ENCODE results near the gene EGFR. TPM values are rescaled to one million over a fixed set of nuclear protein-coding genes. Genes with fewer than 3 reads are reported as not detected.

EGFR gene
- total RNA-seq, 1 experiment from 2014 or later: not detected

DNA sequence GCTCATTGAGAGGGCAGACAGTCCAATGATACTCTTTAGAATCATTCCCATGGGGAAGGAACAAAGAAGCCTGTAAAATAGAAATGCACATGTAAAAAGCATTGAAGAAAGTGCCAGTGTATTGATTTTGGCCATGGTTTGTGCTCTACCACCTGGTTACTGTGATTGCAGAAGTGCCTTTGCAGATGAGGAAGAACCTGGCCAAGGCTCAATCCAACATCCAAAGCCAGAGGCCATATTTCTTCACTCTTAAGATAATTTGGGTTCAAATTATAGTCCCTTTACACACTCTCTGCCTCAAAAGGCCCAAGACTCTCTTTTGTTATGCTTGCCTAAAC lies 122.1 kb downstream of the EGFR start:
- Histone ChIP-seq H3K9me2 (replicated peaks; ENCODE audit: insufficient read depth, low read length) (no peaks in the 10 kb centered on the region), H3K27me3 (ENCODE audit: low read length) (no peaks in the 10 kb centered on the region), H3K4me3 (ENCODE audit: low read length) (no peak overlapping the region), H2AFZ (ENCODE audit: low read length) (no peak overlapping the region), H3K9me3 (ENCODE audit: low read length) (no peaks in the 10 kb centered on the region), H3K4me1 (ENCODE audit: low read length) (no peaks in the 10 kb centered on the region), H3K4me2 (ENCODE audit: low read depth, low read length, poor library complexity, severe bottlenecking) (no peak overlapping the region), H3K27ac (ENCODE audit: low read length) (no peak overlapping the region), H3K36me3 (ENCODE audit: insufficient read depth, low read length) (no peaks in the 10 kb centered on the region), H4K20me1 (ENCODE audit: insufficient read depth, low read depth, low read length) (no peaks in the 10 kb centered on the region), H3K79me2 (ENCODE audit: low read length) (no peaks in the 10 kb centered on the region), H3K9ac (ENCODE audit: low read length) (no peak overlapping the region)
- no peak for DNase-seq

DNA sequence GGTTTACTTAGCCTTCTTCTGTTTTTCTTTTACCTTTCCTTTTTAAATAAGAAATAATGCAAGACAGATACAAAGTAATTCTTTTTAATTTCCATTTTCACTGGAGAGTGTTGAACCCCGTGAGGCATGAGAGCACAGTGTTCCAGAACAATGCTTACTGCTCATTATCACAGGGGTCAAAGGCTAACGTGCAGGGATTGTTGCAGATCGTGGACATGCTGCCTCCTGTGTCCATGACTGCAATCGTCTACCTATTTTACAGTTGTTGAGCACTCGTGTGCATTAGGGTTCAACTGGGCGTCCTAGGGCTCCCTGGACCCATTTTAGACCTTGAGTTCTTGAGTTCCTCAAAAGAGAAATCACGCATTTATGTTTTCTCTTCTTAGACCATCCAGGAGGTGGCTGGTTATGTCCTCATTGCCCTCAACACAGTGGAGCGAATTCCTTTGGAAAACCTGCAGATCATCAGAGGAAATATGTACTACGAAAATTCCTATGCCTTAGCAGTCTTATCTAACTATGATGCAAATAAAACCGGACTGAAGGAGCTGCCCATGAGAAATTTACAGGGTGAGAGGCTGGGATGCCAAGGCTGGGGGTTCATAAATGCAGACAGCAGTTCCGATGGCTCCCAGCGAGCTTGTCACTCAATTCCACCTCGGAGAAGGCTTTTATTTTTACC lies 124.2 kb downstream of the EGFR start:
- Histone ChIP-seq H2AFZ (ENCODE audit: low read length) (no peak overlapping the region), H3K4me1 (ENCODE audit: low read length) (no peaks in the 10 kb centered on the region), H3K9me3 (ENCODE audit: low read length) (no peaks in the 10 kb centered on the region), H4K20me1 (ENCODE audit: insufficient read depth, low read depth, low read length) (no peaks in the 10 kb centered on the region), H3K9ac (ENCODE audit: low read length) (no peak overlapping the region), H3K9me2 (replicated peaks; ENCODE audit: insufficient read depth, low read length) (no peaks in the 10 kb centered on the region), H3K4me2 (ENCODE audit: low read depth, low read length, poor library complexity, severe bottlenecking) (no peak overlapping the region), H3K36me3 (ENCODE audit: insufficient read depth, low read length) (no peaks in the 10 kb centered on the region), H3K4me3 (ENCODE audit: low read length) (no peak overlapping the region), H3K27me3 (ENCODE audit: low read length) (no peaks in the 10 kb centered on the region), H3K79me2 (ENCODE audit: low read length) (no peaks in the 10 kb centered on the region), H3K27ac (ENCODE audit: low read length) (no peak overlapping the region)
- no peak for DNase-seq

DNA sequence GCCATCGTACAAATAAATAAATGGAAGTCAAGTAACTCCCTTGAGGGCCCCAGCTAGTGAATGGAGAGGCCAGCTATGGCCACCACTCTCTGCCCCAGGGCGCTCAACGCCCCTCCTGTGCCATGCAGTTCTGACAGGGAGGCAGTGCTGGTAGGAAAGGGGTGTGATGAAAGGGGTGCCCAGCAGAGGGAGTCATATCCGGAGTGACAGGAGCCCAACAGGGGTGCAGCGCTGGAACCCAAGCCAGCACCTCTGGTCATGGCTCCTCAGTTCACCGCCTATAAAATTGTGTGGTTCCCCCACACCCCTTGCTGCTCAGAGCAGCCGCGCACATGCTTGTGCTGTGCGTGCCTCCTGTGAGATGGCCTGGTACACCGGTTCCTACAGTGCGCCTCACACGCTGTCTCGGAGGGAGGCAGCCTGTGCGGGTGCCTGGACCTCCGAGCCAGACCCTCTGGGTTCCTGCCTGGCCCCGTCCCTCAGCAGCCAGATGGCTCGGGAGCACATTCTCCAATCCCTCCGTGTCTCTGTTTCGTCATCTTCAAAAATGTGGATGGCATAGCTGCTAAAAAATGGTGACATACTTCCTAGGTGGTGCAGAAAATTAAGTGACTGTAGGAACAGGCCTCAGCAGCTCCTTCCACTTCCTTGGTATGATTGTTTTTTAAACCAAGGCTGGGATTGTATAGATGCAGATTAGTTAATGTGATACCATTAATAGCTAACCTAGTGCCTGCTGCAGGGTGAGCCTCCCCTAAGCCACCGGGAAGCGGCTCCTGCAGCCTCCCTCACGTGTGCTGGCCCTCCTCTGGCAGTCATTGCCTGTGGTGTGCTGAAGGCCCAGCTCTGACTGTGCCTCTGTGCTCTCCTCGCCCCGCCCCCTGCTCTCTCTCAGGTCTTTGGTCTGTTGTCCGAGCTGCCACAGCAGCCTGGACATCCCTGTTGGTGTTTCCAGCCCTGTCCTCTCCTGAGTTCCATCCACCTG lies 125.8 kb downstream of the EGFR start:
- Histone ChIP-seq H3K4me3 (ENCODE audit: low read length) (no peak overlapping the region), H3K79me2 (ENCODE audit: low read length) (no peaks in the 10 kb centered on the region), H3K9me3 (ENCODE audit: low read length) (no peaks in the 10 kb centered on the region), H3K36me3 (ENCODE audit: insufficient read depth, low read length) (no peaks in the 10 kb centered on the region), H3K27ac (ENCODE audit: low read length) (no peak overlapping the region), H4K20me1 (ENCODE audit: insufficient read depth, low read depth, low read length) (no peaks in the 10 kb centered on the region), H2AFZ (ENCODE audit: low read length) (no peak overlapping the region), H3K27me3 (ENCODE audit: low read length) (no peaks in the 10 kb centered on the region), H3K9me2 (replicated peaks; ENCODE audit: insufficient read depth, low read length) (no peaks in the 10 kb centered on the region), H3K4me2 (ENCODE audit: low read depth, low read length, poor library complexity, severe bottlenecking) (no peak overlapping the region), H3K4me1 (ENCODE audit: low read length) (no peaks in the 10 kb centered on the region), H3K9ac (ENCODE audit: low read length) (no peak overlapping the region)
- DNase-seq: peak; percentile 73

DNA sequence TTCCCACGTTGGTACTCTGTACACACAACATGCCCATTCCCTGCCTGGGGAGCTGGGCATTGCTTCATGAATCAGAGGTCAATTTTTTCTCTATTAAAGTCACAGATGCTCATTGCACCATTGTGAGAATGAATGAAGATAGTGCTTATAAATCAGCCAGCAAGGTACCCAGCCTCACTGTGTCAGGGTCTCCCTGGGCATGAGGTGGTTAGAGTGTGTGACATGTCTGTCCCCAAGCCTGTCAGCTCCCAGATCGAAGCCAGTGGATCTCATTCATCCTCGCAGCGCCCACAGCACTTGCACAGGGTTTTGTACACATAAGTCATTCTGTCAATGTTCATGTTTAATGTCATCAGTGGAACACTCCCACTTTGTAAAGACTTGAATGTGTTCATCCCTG lies 126.8 kb downstream of the EGFR start:
- DNase-seq: no peak
- H3K9ac ChIP-seq (ENCODE audit: low read length): no peak overlapping the region
- H3K9me2 ChIP-seq (replicated peaks; ENCODE audit: insufficient read depth, low read length): no peaks in the 10 kb centered on the region
- H3K27me3 ChIP-seq (ENCODE audit: low read length): no peaks in the 10 kb centered on the region
- no peaks in the 10 kb centered on the region for H3K36me3 ChIP-seq (ENCODE audit: insufficient read depth, low read length)
- H4K20me1 ChIP-seq (ENCODE audit: insufficient read depth, low read depth, low read length): no peaks in the 10 kb centered on the region
- H3K4me2 ChIP-seq (ENCODE audit: low read depth, low read length, poor library complexity, severe bottlenecking): no peak overlapping the region
- no peak overlapping the region for H2AFZ ChIP-seq (ENCODE audit: low read length)
- no peaks in the 10 kb centered on the region for H3K9me3 ChIP-seq (ENCODE audit: low read length)
- H3K4me1 ChIP-seq (ENCODE audit: low read length): no peaks in the 10 kb centered on the region
- no peak overlapping the region for H3K27ac ChIP-seq (ENCODE audit: low read length)
- H3K79me2 ChIP-seq (ENCODE audit: low read length): no peaks in the 10 kb centered on the region
- no peak overlapping the region for H3K4me3 ChIP-seq (ENCODE audit: low read length)

DNA sequence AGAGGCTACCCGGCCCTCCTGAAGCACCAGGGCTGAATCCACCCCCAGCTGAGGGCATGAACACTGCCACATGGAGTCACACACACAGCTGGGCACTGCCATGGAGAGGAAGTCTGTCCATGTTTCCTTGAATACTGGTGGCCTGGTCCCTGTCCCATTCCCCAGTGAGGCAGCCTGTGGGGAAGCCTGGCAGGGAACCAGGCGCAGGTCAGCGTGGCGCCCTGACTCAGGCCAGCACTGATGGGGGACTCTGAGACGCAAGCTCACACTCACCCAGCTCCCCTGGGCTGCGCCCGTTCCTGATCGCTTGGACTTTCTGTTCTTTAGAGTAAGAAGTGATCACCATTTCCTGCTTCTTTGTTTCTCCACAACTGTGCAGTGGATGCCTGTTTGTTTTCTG lies 128.3 kb downstream of the EGFR start:
- Histone ChIP-seq H3K9ac (ENCODE audit: low read length) (no peak overlapping the region), H3K27ac (ENCODE audit: low read length) (no peak overlapping the region), H2AFZ (ENCODE audit: low read length) (no peak overlapping the region), H3K79me2 (ENCODE audit: low read length) (no peaks in the 10 kb centered on the region), H3K27me3 (ENCODE audit: low read length) (no peaks in the 10 kb centered on the region), H3K9me2 (replicated peaks; ENCODE audit: insufficient read depth, low read length) (no peaks in the 10 kb centered on the region), H3K9me3 (ENCODE audit: low read length) (no peaks in the 10 kb centered on the region), H4K20me1 (ENCODE audit: insufficient read depth, low read depth, low read length) (no peaks in the 10 kb centered on the region), H3K4me2 (ENCODE audit: low read depth, low read length, poor library complexity, severe bottlenecking) (no peak overlapping the region), H3K4me3 (ENCODE audit: low read length) (no peak overlapping the region), H3K4me1 (ENCODE audit: low read length) (peaks cover 4% of the 10 kb centered on the region), H3K36me3 (ENCODE audit: insufficient read depth, low read length) (no peaks in the 10 kb centered on the region)
- DNase-seq: no peak

DNA sequence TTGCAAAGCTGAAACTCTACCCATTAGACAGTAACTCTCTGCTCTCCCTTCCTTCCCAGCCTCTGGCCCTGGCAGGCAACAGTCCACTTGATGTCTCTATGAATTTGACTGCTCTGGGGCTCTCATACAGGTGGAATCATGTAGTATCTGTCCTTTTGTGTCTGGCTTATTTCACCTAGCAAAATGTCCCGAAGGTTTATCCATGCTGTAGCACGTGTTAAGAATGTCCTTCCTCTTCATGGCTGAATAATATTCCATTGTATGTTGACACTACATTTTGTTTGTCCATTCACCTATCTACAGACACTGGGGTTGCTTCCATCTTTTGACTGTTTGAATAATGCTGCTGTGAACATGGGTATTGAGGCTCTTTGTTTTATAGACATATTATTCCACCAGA lies 128.9 kb downstream of the EGFR start:
- no peaks in the 10 kb centered on the region for H4K20me1 ChIP-seq (ENCODE audit: insufficient read depth, low read depth, low read length)
- H3K27me3 ChIP-seq (ENCODE audit: low read length): no peaks in the 10 kb centered on the region
- no peaks in the 10 kb centered on the region for H3K9me2 ChIP-seq (replicated peaks; ENCODE audit: insufficient read depth, low read length)
- no peak overlapping the region for H3K4me3 ChIP-seq (ENCODE audit: low read length)
- no peak overlapping the region for H3K9ac ChIP-seq (ENCODE audit: low read length)
- H3K4me1 ChIP-seq (ENCODE audit: low read length): peaks cover 10% of the 10 kb centered on the region
- no peak for DNase-seq
- no peaks in the 10 kb centered on the region for H3K36me3 ChIP-seq (ENCODE audit: insufficient read depth, low read length)
- no peak overlapping the region for H3K27ac ChIP-seq (ENCODE audit: low read length)
- no peak overlapping the region for H3K4me2 ChIP-seq (ENCODE audit: low read depth, low read length, poor library complexity, severe bottlenecking)
- H2AFZ ChIP-seq (ENCODE audit: low read length): no peak overlapping the region
- H3K9me3 ChIP-seq (ENCODE audit: low read length): no peaks in the 10 kb centered on the region
- no peaks in the 10 kb centered on the region for H3K79me2 ChIP-seq (ENCODE audit: low read length)

DNA sequence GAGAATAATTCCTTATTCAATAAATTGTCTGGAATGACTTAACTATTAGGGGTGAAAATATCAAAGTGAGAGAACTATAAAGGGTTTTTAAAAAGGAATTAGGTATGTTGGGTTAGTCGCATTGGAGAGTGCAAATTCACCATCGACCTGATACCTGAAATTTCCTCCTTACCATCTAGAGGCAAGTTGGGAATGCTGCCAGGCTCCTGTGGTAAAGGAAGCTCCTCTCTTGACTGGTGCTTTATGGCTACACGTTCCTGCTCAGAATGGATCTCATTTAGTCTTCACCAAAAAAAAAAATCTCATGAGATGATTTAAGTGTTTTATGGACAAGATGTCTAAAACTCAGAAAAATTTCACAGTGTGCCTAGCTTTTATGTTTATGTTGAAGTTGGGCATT lies 129.8 kb downstream of the EGFR start:
- H3K27ac ChIP-seq (ENCODE audit: low read length): no peak overlapping the region
- no peak for DNase-seq

DNA sequence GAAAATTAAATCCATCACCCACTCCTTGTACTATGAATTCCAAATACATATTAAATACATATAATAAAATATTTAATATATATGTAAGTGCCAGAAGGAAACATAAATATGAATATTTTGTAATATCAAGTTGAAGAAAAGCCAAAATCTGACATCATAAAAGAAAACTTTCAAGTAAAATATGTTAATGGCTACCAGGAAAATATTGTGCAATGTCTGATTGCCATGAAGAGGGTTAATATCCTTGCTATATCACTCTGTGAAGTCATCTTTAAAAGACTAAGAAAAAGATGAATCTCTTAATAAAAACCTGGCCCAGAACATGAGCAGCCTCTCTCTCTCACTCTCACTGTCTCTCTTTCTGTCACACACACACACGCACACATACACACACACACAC lies 130.2 kb downstream of the EGFR start:
- Histone ChIP-seq H3K4me3 (ENCODE audit: low read length) (no peak overlapping the region), H3K4me1 (ENCODE audit: low read length) (peaks cover 10% of the 10 kb centered on the region), H3K4me2 (ENCODE audit: low read depth, low read length, poor library complexity, severe bottlenecking) (no peak overlapping the region), H3K9me2 (replicated peaks; ENCODE audit: insufficient read depth, low read length) (no peaks in the 10 kb centered on the region), H3K79me2 (ENCODE audit: low read length) (no peaks in the 10 kb centered on the region), H3K27me3 (ENCODE audit: low read length) (no peaks in the 10 kb centered on the region; the same call in 1 of the 2 replicates), H2AFZ (ENCODE audit: low read length) (no peak overlapping the region), H3K9ac (ENCODE audit: low read length) (no peak overlapping the region), H3K9me3 (ENCODE audit: low read length) (no peaks in the 10 kb centered on the region), H3K27ac (ENCODE audit: low read length) (no peak overlapping the region), H4K20me1 (ENCODE audit: insufficient read depth, low read depth, low read length) (no peaks in the 10 kb centered on the region), H3K36me3 (ENCODE audit: insufficient read depth, low read length) (no peaks in the 10 kb centered on the region)
- no peak for DNase-seq

More for the DNA sequence above, 129.8 kb downstream of the EGFR start:
- H4K20me1 ChIP-seq (ENCODE audit: insufficient read depth, low read depth, low read length): no peaks in the 10 kb centered on the region
- no peaks in the 10 kb centered on the region for H3K9me3 ChIP-seq (ENCODE audit: low read length)
- H3K9ac ChIP-seq (ENCODE audit: low read length): no peak overlapping the region
- H3K9me2 ChIP-seq (replicated peaks; ENCODE audit: insufficient read depth, low read length): no peaks in the 10 kb centered on the region
- H3K79me2 ChIP-seq (ENCODE audit: low read length): no peaks in the 10 kb centered on the region
- H3K4me1 ChIP-seq (ENCODE audit: low read length): peaks cover 10% of the 10 kb centered on the region
- H3K4me3 ChIP-seq (ENCODE audit: low read length): no peak overlapping the region
- no peaks in the 10 kb centered on the region for H3K27me3 ChIP-seq (ENCODE audit: low read length)
- no peak overlapping the region for H2AFZ ChIP-seq (ENCODE audit: low read length)
- no peak overlapping the region for H3K4me2 ChIP-seq (ENCODE audit: low read depth, low read length, poor library complexity, severe bottlenecking)
- no peaks in the 10 kb centered on the region for H3K36me3 ChIP-seq (ENCODE audit: insufficient read depth, low read length)
